H9 (cell line): Measurements from ENCODE around the gene DLGAP4. TPM values are rescaled to one million over a fixed set of nuclear protein-coding genes. Genes with fewer than 3 reads are reported as not detected.

Source experiments
- DNase-seq: peaks from one replicate; pipeline ENCODE4 v3.0.0-alpha.2; 2017
- H2AFZ ChIP-seq: one replicate; pipeline ENCODE4 v1.6.1; 2013; ENCODE audit warnings: mild to moderate bottlenecking, low read length, control low read depth, moderate library complexity
- H2AK5ac ChIP-seq: 2 replicates; pipeline ENCODE4 v1.6.1; 2013; ENCODE audit warnings: low read length, control low read depth, mixed read lengths; ENCODE audit not compliant: insufficient read length
- H2BK120ac ChIP-seq: one replicate; pipeline ENCODE4 v1.6.1; 2013; ENCODE audit warnings: low read depth, mild to moderate bottlenecking, low read length, control low read depth, inconsistent platforms; ENCODE audit not compliant: poor library complexity, severe bottlenecking
- H2BK12ac ChIP-seq: 2 replicates; pipeline ENCODE4 v1.6.1; 2013; ENCODE audit warnings: low read length, control low read depth, mixed read lengths, low read depth; ENCODE audit not compliant: insufficient read length
- H2BK15ac ChIP-seq: 2 replicates; pipeline ENCODE4 v1.6.1; 2013; ENCODE audit warnings: low read depth, low read length, control low read depth
- H2BK20ac ChIP-seq: one replicate; pipeline ENCODE4 v1.6.1; 2013; ENCODE audit warnings: low read depth, mild to moderate bottlenecking, low read length, control low read depth, inconsistent platforms; ENCODE audit not compliant: poor library complexity, severe bottlenecking
- H2BK5ac ChIP-seq: 2 replicates; pipeline ENCODE4 v1.6.1; 2013; ENCODE audit warnings: low read length, control low read depth, mixed read lengths; ENCODE audit not compliant: insufficient read length
- H3K14ac ChIP-seq: 2 replicates; pipeline ENCODE4 v1.6.1; 2013; ENCODE audit warnings: low read length, control low read depth; ENCODE audit not compliant: insufficient read depth
- H3K18ac ChIP-seq: 2 replicates; pipeline ENCODE4 v1.6.1; 2013; ENCODE audit warnings: low read depth, mild to moderate bottlenecking, mixed read lengths, low read length, control low read depth; ENCODE audit not compliant: insufficient read length
- H3K23ac ChIP-seq: 2 replicates; pipeline ENCODE4 v1.6.1; 2013; ENCODE audit warnings: low read length, control low read depth, mixed read lengths, low read depth; ENCODE audit not compliant: insufficient read length
- H3K23me2 ChIP-seq: 2 replicates; pipeline ENCODE4 v1.6.1; 2013; ENCODE audit warnings: low read depth, mild to moderate bottlenecking, mixed read lengths, low read length, control low read depth; ENCODE audit not compliant: insufficient read length, poor library complexity, severe bottlenecking
- H3K27ac ChIP-seq: 2 replicates; pipeline ENCODE4 v1.5.1; 2013; ENCODE audit warnings: low read length, control low read depth, mixed read lengths, low read depth; ENCODE audit not compliant: insufficient read length
- H3K27me3 ChIP-seq: 2 replicates; pipeline ENCODE4 v1.6.1; 2013; ENCODE audit warnings: low read length, control low read depth, inconsistent platforms; ENCODE audit not compliant: insufficient read depth
- H3K4ac ChIP-seq: 2 replicates; pipeline ENCODE4 v1.6.1; 2013; ENCODE audit warnings: low read depth, mild to moderate bottlenecking, control low read depth, inconsistent platforms, low read length, moderate library complexity
- H3K4me1 ChIP-seq: 2 replicates; pipeline ENCODE4 v1.6.1; 2013; ENCODE audit warnings: low read length, control low read depth, inconsistent platforms; ENCODE audit not compliant: insufficient read depth
- H3K4me2 ChIP-seq: 2 replicates; pipeline ENCODE4 v1.6.1; 2013; ENCODE audit warnings: low read length, control low read depth, mixed read lengths; ENCODE audit not compliant: insufficient read length, insufficient read depth
- H3K56ac ChIP-seq: 2 replicates; pipeline ENCODE4 v1.6.1; 2013; ENCODE audit warnings: low read depth, mild to moderate bottlenecking, mixed read lengths, low read length, control low read depth; ENCODE audit not compliant: insufficient read length
- H3K79me1 ChIP-seq: 2 replicates; pipeline ENCODE4 v1.6.1; 2013; ENCODE audit warnings: low read depth, mild to moderate bottlenecking, moderate library complexity, low read length, control low read depth, inconsistent platforms; ENCODE audit not compliant: insufficient read depth, poor library complexity, severe bottlenecking
- H3K79me2 ChIP-seq: 2 replicates; pipeline ENCODE4 v1.6.1; 2013; ENCODE audit warnings: low read length, control low read depth, inconsistent platforms; ENCODE audit not compliant: insufficient read depth
- H3K9ac ChIP-seq: 2 replicates; pipeline ENCODE4 v1.6.1; 2013; ENCODE audit warnings: low read length, control low read depth, mixed read lengths; ENCODE audit not compliant: insufficient read length; ENCODE audit errors: extremely low read depth
- H3K9me3 ChIP-seq: one replicate; pipeline ENCODE4 v1.6.1; 2013; ENCODE audit warnings: low read depth, low read length, inconsistent platforms; ENCODE audit not compliant: control insufficient read depth
- H3T11ph ChIP-seq: one replicate; pipeline ENCODE4 v1.6.1; 2013; ENCODE audit warnings: mild to moderate bottlenecking, low read length, control low read depth, inconsistent platforms
- H4K20me1 ChIP-seq: one replicate; pipeline ENCODE4 v1.6.1; 2013; ENCODE audit not compliant: control insufficient read depth, insufficient read length, insufficient read depth
- H4K5ac ChIP-seq: 2 replicates; pipeline ENCODE4 v1.6.1; 2013; ENCODE audit warnings: low read depth, mild to moderate bottlenecking, mixed read lengths, low read length, control low read depth; ENCODE audit not compliant: insufficient read length
- H4K8ac ChIP-seq: replicated peaks from 2 replicates; pipeline ENCODE4 v1.6.1; 2013; ENCODE audit warnings: low read length, control low read depth, mixed read lengths, low read depth; ENCODE audit not compliant: insufficient read length
- H4K91ac ChIP-seq: 2 replicates; pipeline ENCODE4 v1.6.1; 2013; ENCODE audit warnings: low read depth, mild to moderate bottlenecking, moderate library complexity, mixed read lengths, low read length, control low read depth; ENCODE audit not compliant: insufficient read length
- H3K27ac Mint-ChIP-seq, 3 experiments: 2 replicates in 2 of 3; 3 replicates in 1 of 3; pipeline ENCODE4 v1.8.0; 2020 to 2021; ENCODE audit warnings: mixed read lengths in 3 of 3, mild to moderate bottlenecking in 1 of 3, moderate library complexity in 1 of 3
- H3K27me3 Mint-ChIP-seq: 2 replicates; pipeline ENCODE4 v1.8.0; 2021; ENCODE audit warnings: low read depth, mild to moderate bottlenecking, moderate library complexity, mixed read lengths
- H3K36me3 Mint-ChIP-seq, 3 experiments: 2 replicates in 2 of 3; 3 replicates in 1 of 3; pipeline ENCODE4 v1.8.0; 2020 to 2021; ENCODE audit warnings: low read depth in 3 of 3, mixed read lengths in 3 of 3; ENCODE audit not compliant: insufficient read depth in 1 of 3
- H3K4me1 Mint-ChIP-seq, 2 experiments: 2 replicates each; pipeline ENCODE4 v1.8.0; 2020; ENCODE audit warnings: mixed read lengths in 2 of 2
- H3K4me3 Mint-ChIP-seq, 2 experiments: 2 replicates in 1 of 2; 3 replicates in 1 of 2; pipeline ENCODE4 v1.8.0; 2020 to 2021; ENCODE audit warnings: mild to moderate bottlenecking in 2 of 2, mixed read lengths in 2 of 2, moderate library complexity in 1 of 2
- H3K9me3 Mint-ChIP-seq, 2 experiments: 2 replicates in 1 of 2; 3 replicates in 1 of 2; pipeline ENCODE4 v1.8.0; 2020; ENCODE audit warnings: mild to moderate bottlenecking in 2 of 2, mixed read lengths in 2 of 2, moderate library complexity in 1 of 2
- CTCF ChIP-seq: fragments of 200-600 bp; sonication (generic); conservative IDR thresholded peaks from 3 replicates; pipeline ENCODE4 v1.8.0; 2021; ENCODE audit warnings: antibody characterized with exemption, mild to moderate bottlenecking
- WGBS: extraction: QIAGEN DNeasy Blood & Tissue Kit; methylation state at CpG from one replicate; pipeline ENCODE4 v1.1.7; 2013; ENCODE audit warnings: missing lambda C conversion rate, low lambda C conversion rate, mixed read lengths; ENCODE audit not compliant: insufficient read length; ENCODE audit errors: extremely low coverage; 5-methylcytosine and 5-hydroxymethylcytosine counted together
- total RNA-seq: library from RNA; stranded (reverse); gene quantifications from 2 replicates; pipeline ENCODE4 v1.2.1, GENCODE V29; 2021

Gene DLGAP4
- total RNA-seq, 1 experiment from 2014 or later: 48.0 TPM

- Histone ChIP-seq H3K9ac (no peak overlapping the region), H2AK5ac (no peak overlapping the region), H3K23ac (no peak overlapping the region), H2BK20ac (no peak overlapping the region), H3K4ac (no peak overlapping the region), H3K23me2 (no peaks in the 10 kb centered on the region), H3K79me2 (no peaks in the 10 kb centered on the region), H3K4me2 (no peak overlapping the region), H3T11ph (no peak overlapping the region), H3K4me1 (no peaks in the 10 kb centered on the region), H3K56ac (no peak overlapping the region), H2AFZ (no peak overlapping the region), H3K27ac (no peak overlapping the region), H3K14ac (no peak overlapping the region; the same call in 1 of the 2 replicates), H3K27me3 (no peaks in the 10 kb centered on the region), H3K79me1 (no peaks in the 10 kb centered on the region), H4K5ac (no peak overlapping the region), H3K9me3 (no peaks in the 10 kb centered on the region), H2BK15ac (no peak overlapping the region), H4K8ac (no peak overlapping the region), H2BK120ac (no peak overlapping the region), H2BK12ac (no peak overlapping the region), H4K20me1 (no peaks in the 10 kb centered on the region), H4K91ac (no peak overlapping the region), H2BK5ac (no peak overlapping the region), H3K18ac (no peak overlapping the region)
- H3K9me3 Mint-ChIP-seq: peaks cover 0 to 3% of the 10 kb centered on the region in 2 experiments; a peak in 1 of 5 replicates
- DNase-seq: no peak
- no peak for TF ChIP-seq CTCF
- WGBS: no CpG with 5 or more reads among the region's 10 CpGs
- H3K4me1 Mint-ChIP-seq: no peaks in the 10 kb centered on the region
- peaks cover 10% of the 10 kb centered on the region for H3K27me3 Mint-ChIP-seq
- H3K27ac Mint-ChIP-seq: no peak overlapping the region; a peak in 1 of 7 replicates
- no peaks in the 10 kb centered on the region for H3K36me3 Mint-ChIP-seq
- no peak overlapping the region for H3K4me3 Mint-ChIP-seq
These were observed 24.3 kb upstream of the DLGAP4 start for GRCh38 chr20:36281785-36282380.
